NCI-H128 (cell line): ENCODE data around the gene SBDS.

Experiments
- DNase-seq: peaks from one replicate; lab custom pipeline; 2025; ENCODE audit not compliant: unreplicated experiment; lab: John Stamatoyannopoulos, UW

The SBDS gene

GRCh38 chr7:66948480-66949109 lies 46.8 kb downstream of the SBDS start:
- no peak for DNase-seq

DNA sequence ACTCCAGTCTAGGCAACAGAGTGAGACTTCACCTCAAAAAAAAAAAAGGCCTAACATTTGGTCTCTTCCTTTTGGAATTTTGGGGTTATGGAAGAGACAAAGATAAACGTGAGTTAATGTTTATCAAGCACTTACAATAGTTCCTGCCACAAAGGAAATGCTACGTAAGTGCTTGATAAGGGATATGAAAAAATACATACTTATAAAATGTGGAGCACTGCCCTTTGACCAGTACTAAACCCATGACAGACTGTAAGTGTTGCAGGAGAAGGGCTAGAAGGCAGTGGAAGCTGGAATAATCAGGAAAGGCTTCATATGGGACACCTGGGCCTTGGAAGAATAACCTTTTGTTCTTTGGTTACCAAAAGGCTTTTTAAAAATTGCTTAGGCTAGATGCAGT lies 48.8 kb downstream of the SBDS start:
- DNase-seq, result no peak

GRCh38 chr7:66939325-66939724 lies 56.1 kb downstream of the SBDS start:
- DNase-seq, result no peak

DNA sequence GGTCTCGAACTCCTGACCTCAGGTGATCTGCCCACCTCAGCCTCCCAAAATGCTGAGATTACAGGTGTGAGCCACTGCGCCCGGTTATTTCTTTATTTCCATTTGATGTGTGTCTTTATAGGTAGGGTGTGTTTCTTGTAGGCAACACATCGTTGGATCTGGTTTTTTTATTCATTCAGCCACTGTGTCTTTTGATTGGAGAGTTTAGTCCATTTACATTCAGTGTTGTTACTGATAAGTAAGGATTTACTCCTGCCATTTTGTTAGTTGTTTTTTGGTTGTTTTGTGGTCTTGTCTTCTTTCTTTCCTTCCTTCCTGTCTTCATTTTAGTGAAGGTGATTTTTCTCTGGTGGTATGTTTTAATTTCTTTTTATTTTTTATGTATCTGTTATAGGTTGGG lies 57.4 kb downstream of the SBDS start:
- DNase-seq, result no peak
